ENCODE results near the gene CPXM2.

DNA sequence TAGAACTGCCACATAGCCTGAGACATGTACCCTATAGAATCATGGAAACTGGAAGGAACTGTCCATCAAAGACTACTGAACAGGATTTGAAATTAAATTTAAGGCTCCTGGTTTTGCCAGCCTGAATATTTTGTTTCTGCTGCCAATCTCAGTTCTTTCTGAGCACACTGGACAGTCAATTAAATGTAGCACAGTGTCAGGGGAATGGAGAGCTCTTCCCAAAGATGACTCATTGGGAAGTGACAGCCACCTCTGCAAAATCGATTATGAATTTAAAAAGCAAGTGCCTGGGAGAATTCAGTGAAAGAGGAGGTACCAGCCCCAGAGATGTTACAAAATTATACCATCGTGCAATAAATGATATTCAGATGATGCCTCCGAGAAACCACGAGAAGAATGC, 47.8 kb downstream of the CPXM2 start:
- TF ChIP-seq TAF1 (IDR thresholded peaks at IDR 0.05; ENCODE audit: borderline replicate concordance, low read depth, low read length) (no peak), SIN3A (IDR thresholded peaks at IDR 0.05; ENCODE audit: borderline replicate concordance, low read depth, low read length) (no peak), RCOR1 (IDR thresholded peaks at IDR 0.05; ENCODE audit: low read length) (no peak), EZH2phosphoT487 (IDR thresholded peaks at IDR 0.05; ENCODE audit: borderline replicate concordance, low read depth) (no peak), FOXM1 (IDR thresholded peaks at IDR 0.05; ENCODE audit: low read depth) (no peak), NRF1 (IDR thresholded peaks at IDR 0.05; ENCODE audit: low read depth, low read length) (no peak), RFX5 (IDR thresholded peaks at IDR 0.05; ENCODE audit: low read length) (no peak), RAD21 (IDR thresholded peaks at IDR 0.05; ENCODE audit: low read length) (no peak), POLR2AphosphoS5 (IDR thresholded peaks at IDR 0.05; ENCODE audit: low read depth, low read length) (no peak)
- TF ChIP-seq, protein P1, sequence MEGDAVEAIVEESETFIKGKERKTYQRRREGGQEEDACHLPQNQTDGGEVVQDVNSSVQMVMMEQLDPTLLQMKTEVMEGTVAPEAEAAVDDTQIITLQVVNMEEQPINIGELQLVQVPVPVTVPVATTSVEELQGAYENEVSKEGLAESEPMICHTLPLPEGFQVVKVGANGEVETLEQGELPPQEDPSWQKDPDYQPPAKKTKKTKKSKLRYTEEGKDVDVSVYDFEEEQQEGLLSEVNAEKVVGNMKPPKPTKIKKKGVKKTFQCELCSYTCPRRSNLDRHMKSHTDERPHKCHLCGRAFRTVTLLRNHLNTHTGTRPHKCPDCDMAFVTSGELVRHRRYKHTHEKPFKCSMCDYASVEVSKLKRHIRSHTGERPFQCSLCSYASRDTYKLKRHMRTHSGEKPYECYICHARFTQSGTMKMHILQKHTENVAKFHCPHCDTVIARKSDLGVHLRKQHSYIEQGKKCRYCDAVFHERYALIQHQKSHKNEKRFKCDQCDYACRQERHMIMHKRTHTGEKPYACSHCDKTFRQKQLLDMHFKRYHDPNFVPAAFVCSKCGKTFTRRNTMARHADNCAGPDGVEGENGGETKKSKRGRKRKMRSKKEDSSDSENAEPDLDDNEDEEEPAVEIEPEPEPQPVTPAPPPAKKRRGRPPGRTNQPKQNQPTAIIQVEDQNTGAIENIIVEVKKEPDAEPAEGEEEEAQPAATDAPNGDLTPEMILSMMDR (IDR thresholded peaks at IDR 0.05) = no peak
- TF ChIP-seq, protein P2, sequence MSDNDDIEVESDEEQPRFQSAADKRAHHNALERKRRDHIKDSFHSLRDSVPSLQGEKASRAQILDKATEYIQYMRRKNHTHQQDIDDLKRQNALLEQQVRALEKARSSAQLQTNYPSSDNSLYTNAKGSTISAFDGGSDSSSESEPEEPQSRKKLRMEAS (IDR thresholded peaks at IDR 0.05; ENCODE audit: low read depth) = no peak
- TF ChIP-seq, protein P3, sequence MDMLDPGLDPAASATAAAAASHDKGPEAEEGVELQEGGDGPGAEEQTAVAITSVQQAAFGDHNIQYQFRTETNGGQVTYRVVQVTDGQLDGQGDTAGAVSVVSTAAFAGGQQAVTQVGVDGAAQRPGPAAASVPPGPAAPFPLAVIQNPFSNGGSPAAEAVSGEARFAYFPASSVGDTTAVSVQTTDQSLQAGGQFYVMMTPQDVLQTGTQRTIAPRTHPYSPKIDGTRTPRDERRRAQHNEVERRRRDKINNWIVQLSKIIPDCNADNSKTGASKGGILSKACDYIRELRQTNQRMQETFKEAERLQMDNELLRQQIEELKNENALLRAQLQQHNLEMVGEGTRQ (IDR thresholded peaks at IDR 0.05; ENCODE audit: borderline replicate concordance, low read depth, low read length) = no peak
- TF ChIP-seq, protein P4, sequence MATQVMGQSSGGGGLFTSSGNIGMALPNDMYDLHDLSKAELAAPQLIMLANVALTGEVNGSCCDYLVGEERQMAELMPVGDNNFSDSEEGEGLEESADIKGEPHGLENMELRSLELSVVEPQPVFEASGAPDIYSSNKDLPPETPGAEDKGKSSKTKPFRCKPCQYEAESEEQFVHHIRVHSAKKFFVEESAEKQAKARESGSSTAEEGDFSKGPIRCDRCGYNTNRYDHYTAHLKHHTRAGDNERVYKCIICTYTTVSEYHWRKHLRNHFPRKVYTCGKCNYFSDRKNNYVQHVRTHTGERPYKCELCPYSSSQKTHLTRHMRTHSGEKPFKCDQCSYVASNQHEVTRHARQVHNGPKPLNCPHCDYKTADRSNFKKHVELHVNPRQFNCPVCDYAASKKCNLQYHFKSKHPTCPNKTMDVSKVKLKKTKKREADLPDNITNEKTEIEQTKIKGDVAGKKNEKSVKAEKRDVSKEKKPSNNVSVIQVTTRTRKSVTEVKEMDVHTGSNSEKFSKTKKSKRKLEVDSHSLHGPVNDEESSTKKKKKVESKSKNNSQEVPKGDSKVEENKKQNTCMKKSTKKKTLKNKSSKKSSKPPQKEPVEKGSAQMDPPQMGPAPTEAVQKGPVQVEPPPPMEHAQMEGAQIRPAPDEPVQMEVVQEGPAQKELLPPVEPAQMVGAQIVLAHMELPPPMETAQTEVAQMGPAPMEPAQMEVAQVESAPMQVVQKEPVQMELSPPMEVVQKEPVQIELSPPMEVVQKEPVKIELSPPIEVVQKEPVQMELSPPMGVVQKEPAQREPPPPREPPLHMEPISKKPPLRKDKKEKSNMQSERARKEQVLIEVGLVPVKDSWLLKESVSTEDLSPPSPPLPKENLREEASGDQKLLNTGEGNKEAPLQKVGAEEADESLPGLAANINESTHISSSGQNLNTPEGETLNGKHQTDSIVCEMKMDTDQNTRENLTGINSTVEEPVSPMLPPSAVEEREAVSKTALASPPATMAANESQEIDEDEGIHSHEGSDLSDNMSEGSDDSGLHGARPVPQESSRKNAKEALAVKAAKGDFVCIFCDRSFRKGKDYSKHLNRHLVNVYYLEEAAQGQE (IDR thresholded peaks at IDR 0.05; ENCODE audit: low read depth, low read length) = no peak

All from SK-N-SH (cell line).